Right lung (tissue), 5 donors: ENCODE measurements around the gene SKA1. TPM values are rescaled to one million over a fixed set of nuclear protein-coding genes. Genes with fewer than 3 reads are reported as not detected.
"Not testable (repeated sequence)": the region's sequence is repeated elsewhere in the genome, so short reads cannot be mapped to it uniquely, and the experiment has no call there.

Source experiments
- DNase-seq, 2 donors: peaks; one replicate each; pipeline ENCODE4 v3.0.0-alpha.2; 2013
- polyA plus RNA-seq, 5 donors: library from polyadenylated mRNA; unstranded; fragments of 120-200 nt; gene quantifications; one replicate each; pipeline versions ENCODE4 v1.2.1 to v1.2.3, GENCODE V29; 2013; ENCODE audit warnings: inconsistent platforms in 1 of 5, low replicate concordance in 1 of 5; ENCODE audit not compliant: insufficient read length in 5 of 5, insufficient read depth in 1 of 5

Gene SKA1
- polyA plus RNA-seq, 5 donors: 5.0 to 18.1 (median 8.2) TPM

- DNase-seq: no peak
Observed at GRCh38 chr18:50393802-50394201, 19.0 kb downstream of the SKA1 start.

- no peak for DNase-seq
Observed at GRCh38 chr18:50395093-50395492, 20.2 kb downstream of the SKA1 start.

GRCh38 chr18:50396005-50396660 lies 21.3 kb downstream of the SKA1 start:
- DNase-seq: no peak

- no peak for DNase-seq
Observed at GRCh38 chr18:50397023-50397422, 22.2 kb downstream of the SKA1 start.

- DNase-seq: no peak
Observed at GRCh38 chr18:50398099-50398498, 23.3 kb downstream of the SKA1 start.

- no peak for DNase-seq
Observed at GRCh38 chr18:50398947-50399346, 24.1 kb downstream of the SKA1 start.

GRCh38 chr18:50399582-50399981 lies 24.7 kb downstream of the SKA1 start:
- DNase-seq: no peak

- not testable (repeated sequence) for DNase-seq
Observed at GRCh38 chr18:50400438-50400837, 25.6 kb downstream of the SKA1 start.

GRCh38 chr18:50401295-50401694 lies 26.4 kb downstream of the SKA1 start:
- no peak for DNase-seq

GRCh38 chr18:50401888-50402287 lies 27.0 kb downstream of the SKA1 start:
- peak in 1 of 2 donors; percentile 34 for DNase-seq

GRCh38 chr18:50404752-50405581 lies 30.1 kb downstream of the SKA1 start:
- not testable (repeated sequence) for DNase-seq

GRCh38 chr18:50405582-50406271 lies 30.9 kb downstream of the SKA1 start:
- DNase-seq: no peak

- DNase-seq: no peak
Observed at GRCh38 chr18:50409236-50409635, 34.4 kb downstream of the SKA1 start.

- no peak for DNase-seq
Observed at GRCh38 chr18:50410008-50410407, 35.2 kb downstream of the SKA1 start.

- DNase-seq: no peak
Observed at GRCh38 chr18:50410894-50411293, 36.0 kb downstream of the SKA1 start.

GRCh38 chr18:50416832-50417231 lies 42.0 kb downstream of the SKA1 start:
- not testable (repeated sequence) for DNase-seq

GRCh38 chr18:50417705-50418104 lies 42.9 kb downstream of the SKA1 start:
- not testable (repeated sequence) for DNase-seq

- no peak for DNase-seq
Observed at GRCh38 chr18:50418650-50419049, 43.8 kb downstream of the SKA1 start.

GRCh38 chr18:50422286-50422898 lies 47.5 kb downstream of the SKA1 start:
- DNase-seq: no peak

- DNase-seq: no peak
Observed at GRCh38 chr18:50424877-50425690, 50.2 kb downstream of the SKA1 start.

GRCh38 chr18:50427896-50428295 lies 53.0 kb downstream of the SKA1 start:
- DNase-seq: no peak
